Spinal cord (tissue), 10 donors: ENCODE results near the gene COL4A3. TPM values are rescaled to one million over a fixed set of nuclear protein-coding genes. Genes with fewer than 3 reads are reported as not detected.
"Not testable (repeated sequence)": the region's sequence is repeated elsewhere in the genome, so short reads cannot be mapped to it uniquely, and the experiment has no call there.

Experiments used
- DNase-seq, 6 donors: peaks; one replicate each; pipeline versions ENCODE4 v3.0.0 to v3.0.0-alpha.2; 2013 to 2015; ENCODE audit warnings: low spot score in 6 of 6, low read depth in 4 of 6
- H3K27ac ChIP-seq: one replicate; pipeline ENCODE4 v1.5.1; 2013; ENCODE audit warnings: low read depth, low read length, control low read depth
- H3K27me3 ChIP-seq: one replicate; pipeline ENCODE4 v1.6.1; 2013; ENCODE audit warnings: low read length; ENCODE audit not compliant: control insufficient read depth, insufficient read depth
- H3K36me3 ChIP-seq: one replicate; pipeline ENCODE4 v1.6.1; 2013; ENCODE audit warnings: low read length; ENCODE audit not compliant: control insufficient read depth, insufficient read depth
- H3K4me1 ChIP-seq: one replicate; pipeline ENCODE4 v1.6.1; 2013; ENCODE audit warnings: low read length; ENCODE audit not compliant: control insufficient read depth, insufficient read depth
- H3K4me3 ChIP-seq: one replicate; pipeline ENCODE4 v1.5.1; 2013; ENCODE audit warnings: low read depth, low read length, control low read depth
- H3K9me3 ChIP-seq: one replicate; pipeline ENCODE4 v1.6.1; 2013; ENCODE audit warnings: low read length; ENCODE audit not compliant: control insufficient read depth, insufficient read depth
- WGBS: methylation state at CpG from one replicate; pipeline ENCODE4 v1.1.5; 2013; ENCODE audit warnings: missing lambda C conversion rate; ENCODE audit not compliant: insufficient coverage; 5-methylcytosine and 5-hydroxymethylcytosine counted together
- polyA plus RNA-seq, 2 donors: library from polyadenylated mRNA; unstranded; fragments of 120-200 nt; gene quantifications; one replicate each; pipeline ENCODE4 v1.2.1, GENCODE V29; 2013; ENCODE audit not compliant: insufficient read length in 2 of 2
- total RNA-seq, 2 donors: library from RNA; depleted of rRNA in 1 of 2; stranded (reverse); fragments of 120-200 nt in 1 of 2; fragments of >200 nt in 1 of 2; gene quantifications; one replicate each; pipeline versions ENCODE4 v1.2.3 to v1.2.4, GENCODE V29; 2013 to 2014
- donor health status: healthy.

COL4A3 gene
- total and polyA plus RNA-seq, 4 donors = 1.3 to 2.2 (median 1.8) TPM

DNA sequence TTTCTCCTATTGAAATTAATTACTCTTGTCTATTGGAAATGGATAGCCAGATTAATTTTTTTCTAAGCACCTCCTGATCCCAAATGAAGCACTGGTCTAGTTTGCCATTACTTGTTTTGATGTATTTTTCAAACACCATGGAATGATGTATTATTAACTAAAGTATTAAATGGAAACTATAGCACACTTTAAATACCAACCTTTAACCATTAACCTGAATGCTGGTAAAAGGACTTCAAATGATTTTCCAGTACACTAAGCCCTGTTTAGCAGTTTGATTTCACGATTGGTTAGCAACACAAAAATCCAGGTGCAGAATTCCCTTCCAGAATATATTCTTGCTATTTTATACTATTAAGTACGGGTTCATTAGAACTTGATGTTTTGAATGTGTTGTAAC is 37.3 kb downstream of the COL4A3 start:
- H3K4me1 ChIP-seq = no peaks in the 10 kb centered on the region
- no peak for DNase-seq
- no CpG with 5 or more reads among the region's 2 CpGs for WGBS

DNA sequence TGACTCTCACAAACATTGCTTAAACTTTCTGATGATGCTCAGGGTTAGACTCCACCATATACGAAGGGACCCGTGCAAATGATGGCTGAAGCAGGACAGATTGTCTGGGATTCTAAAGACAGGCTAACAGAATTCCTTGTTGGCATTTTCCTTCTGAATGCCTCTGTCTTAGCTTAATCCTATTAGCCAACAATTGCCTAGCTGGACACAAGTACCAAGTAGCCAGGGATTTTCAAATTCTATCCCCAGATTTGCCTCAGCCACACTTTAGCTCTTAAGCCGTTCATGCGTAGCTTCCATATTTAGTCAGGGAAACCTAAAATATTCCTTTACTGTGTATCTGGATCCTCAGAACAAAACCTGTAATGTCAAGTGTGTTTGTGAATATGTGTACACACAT is 40.0 kb downstream of the COL4A3 start:
- no peaks in the 10 kb centered on the region for H3K36me3 ChIP-seq
- 85% methylated on average over 2 of the region's 4 CpGs for WGBS
- H3K9me3 ChIP-seq = no peaks in the 10 kb centered on the region
- no peaks in the 10 kb centered on the region for H3K27me3 ChIP-seq
- DNase-seq = no peak
- no peak overlapping the region for H3K27ac ChIP-seq
- H3K4me1 ChIP-seq = no peaks in the 10 kb centered on the region
- no peak overlapping the region for H3K4me3 ChIP-seq

More for the DNA sequence above, 37.3 kb downstream of the COL4A3 start:
- no peak overlapping the region for H3K4me3 ChIP-seq
- H3K27me3 ChIP-seq = no peaks in the 10 kb centered on the region
- H3K27ac ChIP-seq = no peak overlapping the region
- H3K36me3 ChIP-seq = no peaks in the 10 kb centered on the region
- H3K9me3 ChIP-seq = peaks cover 1% of the 10 kb centered on the region

- no peaks in the 10 kb centered on the region for H3K4me1 ChIP-seq
- H3K27me3 ChIP-seq = no peaks in the 10 kb centered on the region
- H3K9me3 ChIP-seq = no peaks in the 10 kb centered on the region
- no peak overlapping the region for H3K27ac ChIP-seq
- no peaks in the 10 kb centered on the region for H3K36me3 ChIP-seq
- H3K4me3 ChIP-seq = no peak overlapping the region
- WGBS = 86% methylated on average over 3 of the region's 4 CpGs
- no peak for DNase-seq
Observed at GRCh38 chr2:227205701-227206100, 41.3 kb downstream of the COL4A3 start.

- no peaks in the 10 kb centered on the region for H3K27me3 ChIP-seq
- H3K9me3 ChIP-seq = no peaks in the 10 kb centered on the region
- H3K27ac ChIP-seq = no peak overlapping the region
- H3K4me1 ChIP-seq = no peaks in the 10 kb centered on the region
- WGBS = 88% methylated on average over 5 of the region's 9 CpGs
- H3K36me3 ChIP-seq = no peaks in the 10 kb centered on the region
- no peak for DNase-seq
- H3K4me3 ChIP-seq = no peak overlapping the region
Observed at GRCh38 chr2:227206406-227206805, 42.0 kb downstream of the COL4A3 start.

DNA sequence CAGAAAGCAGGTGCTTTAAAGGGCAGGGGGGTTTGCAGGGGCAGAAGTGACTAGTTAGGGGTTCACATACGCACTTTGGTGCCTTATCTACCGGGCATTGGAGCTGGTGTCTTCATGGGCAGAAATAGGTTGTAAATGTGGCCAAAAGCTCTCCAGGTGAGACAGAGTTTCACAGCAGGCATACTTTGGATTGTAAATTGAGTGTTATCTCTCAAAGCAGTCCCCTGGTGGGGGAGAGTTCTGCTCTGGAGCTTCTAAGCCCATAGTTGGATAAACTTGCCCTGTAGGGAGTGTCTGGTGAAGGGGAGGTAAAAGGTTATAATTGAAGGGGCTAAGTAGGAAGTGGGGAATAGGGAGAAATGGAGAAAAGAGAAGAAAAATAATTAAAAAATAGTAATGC is 43.1 kb downstream of the COL4A3 start:
- Histone ChIP-seq H3K27me3 (no peaks in the 10 kb centered on the region), H3K27ac (no peak overlapping the region), H3K36me3 (no peaks in the 10 kb centered on the region), H3K4me3 (no peak overlapping the region), H3K9me3 (no peaks in the 10 kb centered on the region), H3K4me1 (no peaks in the 10 kb centered on the region)
- no peak for DNase-seq
- WGBS = 75% methylated on average over 2 of the region's 2 CpGs

- Histone ChIP-seq H3K27ac (no peak overlapping the region), H3K27me3 (no peaks in the 10 kb centered on the region), H3K4me3 (no peak overlapping the region), H3K36me3 (no peaks in the 10 kb centered on the region), H3K4me1 (no peaks in the 10 kb centered on the region), H3K9me3 (no peaks in the 10 kb centered on the region)
- DNase-seq = peak in 1 of 6 donors; percentile 57
- WGBS = no CpG with 5 or more reads among the region's 3 CpGs
Observed at GRCh38 chr2:227214622-227215041, 50.2 kb downstream of the COL4A3 start.

DNA sequence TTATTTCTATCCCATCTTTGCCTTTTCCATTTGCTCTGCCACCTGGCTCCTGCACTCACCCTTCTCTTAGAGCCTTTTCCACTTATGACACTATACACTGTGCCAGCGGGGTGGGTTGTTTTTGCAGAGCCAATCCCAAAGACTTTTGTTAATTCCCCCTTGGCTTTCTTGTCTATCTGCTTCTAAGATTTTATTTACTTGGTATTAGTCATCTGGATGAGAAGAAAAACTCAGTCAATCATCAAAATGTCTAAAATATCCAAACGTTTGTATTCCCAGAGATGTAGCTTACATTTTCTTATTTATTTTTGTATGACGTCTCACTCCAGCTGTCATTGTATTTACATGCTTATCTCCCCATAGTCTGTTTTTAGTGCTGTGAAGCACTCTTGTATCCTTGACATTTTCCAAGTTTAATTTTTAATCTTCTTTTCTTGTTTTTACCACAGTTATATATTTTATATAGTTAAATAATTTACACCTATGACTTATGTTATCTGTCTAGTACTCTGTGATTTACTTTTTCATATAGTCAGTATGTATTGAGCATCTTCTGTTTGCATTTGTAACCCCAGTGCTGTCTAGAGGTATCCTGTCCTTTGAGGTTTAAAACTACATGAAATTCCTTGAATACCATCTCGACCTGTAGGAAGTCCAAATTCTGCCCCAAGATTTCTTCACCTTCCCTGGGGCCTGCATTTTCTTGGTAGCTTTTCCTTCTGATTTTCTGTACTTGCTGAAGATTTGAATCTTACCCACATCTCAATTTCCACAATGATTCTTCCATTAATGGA is 55.1 kb downstream of the COL4A3 start:
- WGBS = 89% methylated on average over 2 of the region's 4 CpGs
- Histone ChIP-seq H3K27ac (no peak overlapping the region), H3K36me3 (no peaks in the 10 kb centered on the region), H3K4me1 (no peaks in the 10 kb centered on the region), H3K9me3 (no peaks in the 10 kb centered on the region), H3K27me3 (no peaks in the 10 kb centered on the region), H3K4me3 (no peak overlapping the region)
- DNase-seq = no peak

- Histone ChIP-seq H3K9me3 (no peaks in the 10 kb centered on the region), H3K36me3 (no peaks in the 10 kb centered on the region), H3K27me3 (no peaks in the 10 kb centered on the region), H3K27ac (no peak overlapping the region), H3K4me1 (no peaks in the 10 kb centered on the region), H3K4me3 (no peak overlapping the region)
- WGBS = 46% methylated on average over 1 of the region's 1 CpG
- DNase-seq = no peak
Observed at GRCh38 chr2:227221120-227221519, 56.7 kb downstream of the COL4A3 start.

GRCh38 chr2:227222292-227222691 is 57.9 kb downstream of the COL4A3 start:
- Histone ChIP-seq H3K9me3 (no peaks in the 10 kb centered on the region), H3K4me3 (no peak overlapping the region), H3K27me3 (no peaks in the 10 kb centered on the region), H3K27ac (no peak overlapping the region), H3K36me3 (no peaks in the 10 kb centered on the region), H3K4me1 (no peaks in the 10 kb centered on the region)
- DNase-seq = no peak
- WGBS = 90% methylated on average over 3 of the region's 4 CpGs

DNA sequence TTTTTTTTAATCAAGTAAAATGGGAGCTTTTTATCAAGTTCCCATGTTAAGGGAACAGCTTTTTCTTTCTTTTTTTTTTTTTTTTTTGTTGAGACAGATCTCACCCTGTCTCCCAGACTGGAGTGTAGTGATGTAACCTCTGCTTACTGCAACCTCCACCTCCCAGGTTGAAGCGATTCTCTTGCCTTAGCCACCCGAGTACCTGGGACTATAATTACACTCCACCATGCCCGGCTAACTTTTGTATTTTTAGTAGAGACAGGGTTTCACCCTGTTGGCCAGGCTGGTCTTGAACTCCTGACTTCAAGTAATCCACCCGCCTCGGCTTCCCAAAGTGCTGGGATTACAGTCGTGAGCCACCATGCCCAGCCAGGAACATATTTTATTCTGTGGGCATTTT is 61.2 kb downstream of the COL4A3 start:
- not testable (repeated sequence) for H3K27ac ChIP-seq, H3K9me3 ChIP-seq, H3K4me1 ChIP-seq, H3K27me3 ChIP-seq, H3K4me3 ChIP-seq, H3K36me3 ChIP-seq, DNase-seq
- WGBS = 100% methylated on average over 3 of the region's 6 CpGs
